Urinary bladder (tissue), 4 donors: Measurements from ENCODE around the gene DENND1A. TPM values are rescaled to one million over a fixed set of nuclear protein-coding genes. Genes with fewer than 3 reads are reported as not detected.

Experiments used
- DNase-seq: peaks from one replicate; pipeline ENCODE4 v3.0.0-alpha.2; 2015; ENCODE audit errors: extremely low spot score
- H3K27ac ChIP-seq: one replicate; pipeline ENCODE4 v1.5.1; 2013; ENCODE audit warnings: low read depth, mild to moderate bottlenecking, moderate library complexity
- H3K36me3 ChIP-seq: one replicate; pipeline ENCODE4 v1.6.1; 2013; ENCODE audit warnings: mild to moderate bottlenecking, moderate library complexity; ENCODE audit not compliant: insufficient read depth
- H3K4me1 ChIP-seq: one replicate; pipeline ENCODE4 v1.6.1; 2013; ENCODE audit warnings: mild to moderate bottlenecking, moderate library complexity; ENCODE audit not compliant: insufficient read depth
- H3K4me3 ChIP-seq: one replicate; pipeline ENCODE4 v1.5.1; 2013; ENCODE audit warnings: low read depth, low read length
- WGBS: extraction: QIAGEN DNeasy Blood & Tissue Kit; methylation state at CpG from one replicate; pipeline ENCODE4 v1.1.7; 2013; 5-methylcytosine and 5-hydroxymethylcytosine counted together
- polyA plus RNA-seq: library from polyadenylated mRNA; stranded (reverse); fragments of 200-250 nt; gene quantifications from one replicate; pipeline ENCODE4 v1.2.3, GENCODE V29; 2013
- total RNA-seq: library from RNA; depleted of rRNA; stranded (reverse); fragments of >200 nt; gene quantifications from one replicate; pipeline ENCODE4 v1.2.3, GENCODE V29; 2014
- donor health status: healthy with polysubstance abuse.
- donor health status: healthy.

DENND1A gene
- total and polyA plus RNA-seq, 2 donors = 14.8 to 20.2 TPM

- H3K36me3 ChIP-seq = no peaks in the 10 kb centered on the region
- WGBS = 85% methylated on average over 8 of the region's 8 CpGs
- H3K4me1 ChIP-seq = no peaks in the 10 kb centered on the region
- no peak for DNase-seq
- H3K27ac ChIP-seq = no peak overlapping the region
- H3K4me3 ChIP-seq = no peak overlapping the region
Observed at GRCh38 chr9:123589361-123590239, 340.3 kb downstream of the DENND1A start.

GRCh38 chr9:123586275-123586674 lies 343.7 kb downstream of the DENND1A start:
- Histone ChIP-seq H3K4me3 (no peak overlapping the region), H3K36me3 (no peaks in the 10 kb centered on the region), H3K27ac (no peak overlapping the region), H3K4me1 (no peaks in the 10 kb centered on the region)
- no peak for DNase-seq
- 93% methylated on average over 5 of the region's 5 CpGs for WGBS

GRCh38 chr9:123584202-123585176 lies 345.4 kb downstream of the DENND1A start:
- Histone ChIP-seq H3K4me3 (no peak overlapping the region), H3K4me1 (no peaks in the 10 kb centered on the region), H3K36me3 (no peaks in the 10 kb centered on the region), H3K27ac (no peak overlapping the region)
- 89% methylated on average over 10 of the region's 10 CpGs for WGBS
- no peak for DNase-seq

GRCh38 chr9:123583646-123584045 lies 346.3 kb downstream of the DENND1A start:
- WGBS = 95% methylated on average over 2 of the region's 2 CpGs
- DNase-seq = no peak

GRCh38 chr9:123571240-123571639 lies 358.7 kb downstream of the DENND1A start:
- Histone ChIP-seq H3K27ac (no peak overlapping the region), H3K4me3 (no peak overlapping the region), H3K4me1 (no peaks in the 10 kb centered on the region), H3K36me3 (no peaks in the 10 kb centered on the region)
- no peak for DNase-seq
- 95% methylated on average over 2 of the region's 2 CpGs for whole genome bisulfite sequencing

More at GRCh38 chr9:123583646-123584045, 346.3 kb downstream of the DENND1A start:
- Histone ChIP-seq H3K4me3 (no peak overlapping the region), H3K36me3 (no peaks in the 10 kb centered on the region), H3K4me1 (no peaks in the 10 kb centered on the region), H3K27ac (no peak overlapping the region)

GRCh38 chr9:123568691-123569688 lies 360.9 kb downstream of the DENND1A start:
- DNase-seq = peak; percentile 78
- Histone ChIP-seq H3K4me1 (no peaks in the 10 kb centered on the region), H3K27ac (no peak overlapping the region), H3K36me3 (no peaks in the 10 kb centered on the region), H3K4me3 (no peak overlapping the region)
- 24% methylated on average over 17 of the region's 17 CpGs for WGBS

- no peak for DNase-seq
- Histone ChIP-seq H3K4me1 (no peaks in the 10 kb centered on the region), H3K27ac (no peak overlapping the region), H3K36me3 (no peaks in the 10 kb centered on the region), H3K4me3 (no peak overlapping the region)
- 95% methylated on average over 3 of the region's 3 CpGs for WGBS
Observed at GRCh38 chr9:123567013-123567412, 362.9 kb downstream of the DENND1A start.

- H3K36me3 ChIP-seq = no peaks in the 10 kb centered on the region
- H3K4me3 ChIP-seq = no peak overlapping the region
- H3K27ac ChIP-seq = no peak overlapping the region
- no peaks in the 10 kb centered on the region for H3K4me1 ChIP-seq
- DNase-seq = no peak
- WGBS = 95% methylated on average over 1 of the region's 1 CpG
Observed at GRCh38 chr9:123564652-123565051, 365.3 kb downstream of the DENND1A start.

- WGBS = 87% methylated on average over 6 of the region's 6 CpGs
- no peak overlapping the region for H3K4me3 ChIP-seq
- no peak for DNase-seq
- no peaks in the 10 kb centered on the region for H3K36me3 ChIP-seq
- no peaks in the 10 kb centered on the region for H3K4me1 ChIP-seq
- H3K27ac ChIP-seq = no peak overlapping the region
Observed at GRCh38 chr9:123562844-123563346, 367.0 kb downstream of the DENND1A start.

GRCh38 chr9:123561046-123561445 lies 368.9 kb downstream of the DENND1A start:
- WGBS = 85% methylated on average over 6 of the region's 6 CpGs
- Histone ChIP-seq H3K36me3 (no peaks in the 10 kb centered on the region), H3K4me1 (no peaks in the 10 kb centered on the region), H3K27ac (no peak overlapping the region), H3K4me3 (no peak overlapping the region)
- DNase-seq = no peak

GRCh38 chr9:123556464-123557435 lies 373.2 kb downstream of the DENND1A start:
- DNase-seq = no peak
- no peaks in the 10 kb centered on the region for H3K4me1 ChIP-seq
- no peaks in the 10 kb centered on the region for H3K36me3 ChIP-seq
- 91% methylated on average over 22 of the region's 22 CpGs for WGBS
- no peak overlapping the region for H3K27ac ChIP-seq
- no peak overlapping the region for H3K4me3 ChIP-seq

GRCh38 chr9:123555646-123556045 lies 374.3 kb downstream of the DENND1A start:
- WGBS = 63% methylated on average over 3 of the region's 3 CpGs
- Histone ChIP-seq H3K4me3 (no peak overlapping the region), H3K27ac (no peak overlapping the region), H3K36me3 (no peaks in the 10 kb centered on the region), H3K4me1 (no peaks in the 10 kb centered on the region)
- DNase-seq = no peak
